NCI-H2171 treated with DMSO at 0.1 percent for 48 hours (cell line): Measurements from ENCODE around the gene OPALIN.
A peak's percentile ranks its signal among the peaks of the same experiment; 100 is the strongest.

Source experiments
- DNase-seq: peaks from one replicate; lab custom pipeline; 2025; lab: John Stamatoyannopoulos, UW

Gene OPALIN

GRCh38 chr10:96358851-96359540, at the start of gene OPALIN:
Gene OPALIN (minus strand): TSS chr10:96359002. CDS start chr10:96358896, 106 bp downstream.
- no peak for DNase-seq

- DNase-seq, result no peak
Measured at GRCh38 chr10:96408201-96408600, 49.4 kb upstream of the OPALIN start.

- no peak for DNase-seq
Measured at GRCh38 chr10:96407560-96408069, 48.8 kb upstream of the OPALIN start.

GRCh38 chr10:96406091-96406490, 47.3 kb upstream of the OPALIN start:
- DNase-seq, result no peak

GRCh38 chr10:96402417-96403305, 43.9 kb upstream of the OPALIN start:
- DNase-seq, result no peak

GRCh38 chr10:96401036-96401435, 42.2 kb upstream of the OPALIN start:
- no peak for DNase-seq

- DNase-seq, result no peak
Measured at GRCh38 chr10:96400465-96400864, 41.7 kb upstream of the OPALIN start.

- no peak for DNase-seq
Measured at GRCh38 chr10:96397902-96398301, 39.1 kb upstream of the OPALIN start.

- peak; percentile 38 for DNase-seq
Measured at GRCh38 chr10:96395931-96396877, 37.4 kb upstream of the OPALIN start.

- DNase-seq, result peak; percentile 25
Measured at GRCh38 chr10:96390460-96390864, 31.7 kb upstream of the OPALIN start.

- no peak for DNase-seq
Measured at GRCh38 chr10:96389785-96390184, 31.0 kb upstream of the OPALIN start.

GRCh38 chr10:96387601-96388000, 28.8 kb upstream of the OPALIN start:
- DNase-seq, result no peak

GRCh38 chr10:96387161-96387560, 28.4 kb upstream of the OPALIN start:
- DNase-seq, result no peak

GRCh38 chr10:96384506-96384905, 25.7 kb upstream of the OPALIN start:
- DNase-seq, result no peak

- no peak for DNase-seq
Measured at GRCh38 chr10:96380821-96381220, 22.0 kb upstream of the OPALIN start.

GRCh38 chr10:96379758-96380157, 21.0 kb upstream of the OPALIN start:
- no peak for DNase-seq

- no peak for DNase-seq
Measured at GRCh38 chr10:96378741-96379140, 19.9 kb upstream of the OPALIN start.

- no peak for DNase-seq
Measured at GRCh38 chr10:96377816-96378294, 19.1 kb upstream of the OPALIN start.

GRCh38 chr10:96376483-96376882, 17.7 kb upstream of the OPALIN start:
- no peak for DNase-seq

GRCh38 chr10:96374985-96375830, 16.4 kb upstream of the OPALIN start:
- DNase-seq, result peak; percentile 76

- no peak for DNase-seq
Measured at GRCh38 chr10:96374639-96374984, 15.8 kb upstream of the OPALIN start.
